Endothelial cell of umbilical vein (primary cell): ENCODE data around the gene ADCY3. TPM values are rescaled to one million over a fixed set of nuclear protein-coding genes. Genes with fewer than 3 reads are reported as not detected.

ENCODE experiments used
- BruUV-seq: library from RNA; stranded (reverse); fragments of 400-500 nt; replicated peaks from 2 replicates; lab custom pipeline; 2021; lab: Mats Ljungman, UMichigan
- CTCF ChIA-PET: fragments of 300-600, 350-600 bp; sonication (Branson Sonifier 250); formaldehyde crosslinking; loops from one replicate; lab custom pipeline; 2021; ENCODE audit warnings: antibody characterized with exemption, inconsistent platforms; lab: Charles Lee
- POLR2A ChIA-PET: fragments of 300-600, 350-600 bp; sonication (Branson Sonifier 250); formaldehyde crosslinking; loops from one replicate; lab custom pipeline; 2021; ENCODE audit warnings: antibody characterized with exemption, inconsistent platforms; lab: Charles Lee
- DNase-seq: peaks from one replicate; pipeline ENCODE4 v3.0.0-alpha.2; 2011; ENCODE audit warnings: low read depth, low spot score
- FAIRE-seq: peaks from 2 replicates; lab custom pipeline; 2011; peaks lifted over from hg19 to GRCh38; lab: Jason Lieb, UNC
- H2AFZ ChIP-seq: 2 replicates; pipeline ENCODE4 v1.6.0; 2012; ENCODE audit warnings: low read depth, low read length, control low read depth, inconsistent platforms
- H3K27ac ChIP-seq: 2 replicates; pipeline ENCODE4 v1.5.1; 2011; ENCODE audit warnings: low read depth, mild to moderate bottlenecking, control low read depth, low read length, moderate library complexity; ENCODE audit not compliant: insufficient read depth
- H3K27me3 ChIP-seq, 2 experiments: 2 replicates each; pipeline versions ENCODE4 v1.6.0 to v1.6.1; 2011; ENCODE audit warnings: low read length in 2 of 2, mixed read lengths in 1 of 2; ENCODE audit not compliant: control insufficient read depth in 2 of 2, insufficient read depth in 2 of 2
- H3K36me3 ChIP-seq, 2 experiments: 2 replicates in 1 of 2; 3 replicates in 1 of 2; pipeline ENCODE4 v1.5.1; 2011; ENCODE audit warnings: low read length in 2 of 2, mild to moderate bottlenecking in 1 of 2, moderate library complexity in 1 of 2; ENCODE audit not compliant: control insufficient read depth in 2 of 2, insufficient read depth in 2 of 2; ENCODE audit errors: extremely low read depth in 1 of 2
- H3K4me1 ChIP-seq: 3 replicates; pipeline ENCODE4 v1.5.1; 2011; ENCODE audit warnings: mild to moderate bottlenecking, low read length; ENCODE audit not compliant: control insufficient read depth, insufficient read depth; ENCODE audit errors: extremely low read depth
- H3K4me2 ChIP-seq: 2 replicates; pipeline ENCODE4 v1.6.1; 2011; ENCODE audit warnings: low read length, control low read depth, mixed read lengths; ENCODE audit not compliant: insufficient read depth
- H3K4me3 ChIP-seq, 3 experiments: fragments of 200-600 bp in 1 of 3; sonication (generic), shearing (Covaris generic) in 1 of 3; replicated peaks in 1 of 3; 2 replicates each; pipeline ENCODE4 v1.5.1; 2011 to 2016; ENCODE audit warnings: control low read depth in 3 of 3, low read length in 3 of 3, mild to moderate bottlenecking in 2 of 3, inconsistent platforms in 1 of 3, low read depth in 1 of 3, moderate library complexity in 1 of 3; ENCODE audit not compliant: insufficient read depth in 1 of 3
- H3K79me2 ChIP-seq: 2 replicates; pipeline ENCODE4 v1.6.0; 2012; ENCODE audit warnings: low read length, inconsistent platforms; ENCODE audit not compliant: control insufficient read depth, insufficient read depth
- H3K9ac ChIP-seq: replicated peaks from 2 replicates; pipeline ENCODE3; 2011; ENCODE audit warnings: low read length, control low read depth; ENCODE audit not compliant: insufficient read depth; ENCODE audit errors: extremely low read depth
- H3K9me1 ChIP-seq: replicated peaks from 3 replicates; pipeline ENCODE4 v1.6.0; 2011; ENCODE audit warnings: mild to moderate bottlenecking, low read length; ENCODE audit not compliant: control insufficient read depth, insufficient read depth; ENCODE audit errors: extremely low read depth
- H3K9me3 ChIP-seq: replicated peaks from 2 replicates; pipeline ENCODE4 v1.5.1; 2012; ENCODE audit warnings: low read length, inconsistent platforms; ENCODE audit not compliant: control insufficient read depth, insufficient read depth
- H4K20me1 ChIP-seq: replicated peaks from 2 replicates; pipeline ENCODE3; 2011; ENCODE audit warnings: mild to moderate bottlenecking, low read length; ENCODE audit not compliant: control insufficient read depth, insufficient read depth; ENCODE audit errors: extremely low read depth
- CTCF ChIP-seq, 2 donors: IDR thresholded peaks; 1 replicate in 1 of 2; 2 replicates in 1 of 2; pipeline ENCODE4 v1.5.1; 2011; ENCODE audit warnings: low read length in 2 of 2, mild to moderate bottlenecking in 2 of 2, moderate library complexity in 2 of 2, control low read depth in 1 of 2, inconsistent platforms in 1 of 2, low read depth in 1 of 2; ENCODE audit not compliant: insufficient read depth in 1 of 2; ENCODE audit errors: extremely low read depth in 1 of 2
- EZH2 ChIP-seq: IDR thresholded peaks from 2 replicates; pipeline ENCODE4 v1.6.1; 2012; ENCODE audit warnings: borderline replicate concordance, low read depth, mild to moderate bottlenecking, moderate library complexity, low read length, inconsistent platforms; ENCODE audit not compliant: severe bottlenecking
- FOS ChIP-seq: IDR thresholded peaks from 2 replicates; pipeline ENCODE4 v1.6.1; 2011; ENCODE audit warnings: mild to moderate bottlenecking, low read length, moderate library complexity, borderline replicate concordance; ENCODE audit not compliant: insufficient read depth
- GATA2 ChIP-seq: IDR thresholded peaks from 2 replicates; pipeline ENCODE4 v1.7.0; 2011; ENCODE audit warnings: low read depth, mild to moderate bottlenecking, moderate library complexity, mixed read lengths, low read length; ENCODE audit not compliant: insufficient read length, insufficient read depth
- JUN ChIP-seq: IDR thresholded peaks from 2 replicates; pipeline ENCODE4 v1.6.1; 2011; ENCODE audit warnings: borderline replicate concordance, low read depth; ENCODE audit not compliant: insufficient read length, insufficient read depth
- MAX ChIP-seq: IDR thresholded peaks from 2 replicates; pipeline ENCODE4 v1.6.1; 2011; ENCODE audit not compliant: insufficient read depth, insufficient read length
- MYC ChIP-seq: IDR thresholded peaks from one replicate; pipeline ENCODE4 v1.6.1; 2011; ENCODE audit warnings: mild to moderate bottlenecking, low read depth, low read length
- POLR2A ChIP-seq: IDR thresholded peaks from 2 replicates; pipeline ENCODE4 v1.6.1; 2012; ENCODE audit warnings: low read depth, mild to moderate bottlenecking, control low read depth, low read length
- POLR2AphosphoS5 ChIP-seq: IDR thresholded peaks from 2 replicates; pipeline ENCODE4 v1.6.1; 2012; ENCODE audit warnings: low read depth, mild to moderate bottlenecking, control low read depth, low read length, moderate library complexity; ENCODE audit not compliant: insufficient read depth
- dilution Hi-C: fragments of 300-500 bp; cut with MboI; formaldehyde crosslinking; loops from one replicate; pipeline ENCODE4 v1.15.0; 2019; ENCODE audit warnings: low sequenced_read_pairs; ENCODE audit not compliant: extremely low pct_ligation_motif_present
- intact Hi-C: fragments of 100-400 bp; cut with micrococcal nuclease; formaldehyde crosslinking; loops from one replicate; pipeline ENCODE4 v1.10.0; 2022
- polyA plus RNA-seq, 4 experiments: library from polyadenylated mRNA; depleted of rRNA in 3 of 4; stranded (reverse) in 3 of 4; unstranded in 1 of 4; fragments of >200 nt; gene quantifications; 2 replicates each; pipeline versions ENCODE4 v1.2.1 to v1.2.3, GENCODE V29; 2011 to 2012; ENCODE audit warnings: missing spikeins in 1 of 4
- total RNA-seq: library from RNA; stranded (reverse); gene quantifications from 2 replicates; pipeline ENCODE4 v1.2.3, GENCODE V29; 2021

Gene ADCY3
- total and polyA plus RNA-seq, 2 donors (not counting 3 experiments of a cell fraction or from before 2014, with no cell fraction given): 54.0 to 61.3 TPM

GRCh38 chr2:24918326-24919036, 1.6 kb downstream of the ADCY3 start:
- H3K36me3 ChIP-seq: no peaks in the 10 kb centered on the region
- POLR2A ChIA-PET: no interaction called here
- no peak overlapping the region for H3K4me2 ChIP-seq
- H3K27me3 ChIP-seq: no peaks in the 10 kb centered on the region
- no peak overlapping the region for H3K4me3 ChIP-seq
- H3K9me1 ChIP-seq: no peaks in the 10 kb centered on the region
- intact Hi-C loops (no loop called here), dilution Hi-C loops (no loop called here)
- H3K4me1 ChIP-seq: peaks cover 6% of the 10 kb centered on the region
- FAIRE-seq (no peak), DNase-seq (no peak)
- BruUV-seq: TSS peak; percentile 24
- H3K27ac ChIP-seq: no peak overlapping the region
- peaks cover 6% of the 10 kb centered on the region for H3K79me2 ChIP-seq
- no peak overlapping the region for H2AFZ ChIP-seq
- no peaks in the 10 kb centered on the region for H4K20me1 ChIP-seq
- no peak for TF ChIP-seq MYC
- no peak for TF ChIP-seq JUN
- TF ChIP-seq MAX: no peak
- TF ChIP-seq POLR2A: no peak
- no peak for TF ChIP-seq EZH2
- TF ChIP-seq GATA2: no peak
- TF ChIP-seq FOS: no peak
- TF ChIP-seq CTCF (IDR thresholded peaks at IDR 0.05; ENCODE audit: extremely low read depth in 1 of 2, insufficient read depth in 1 of 2, low read depth in 1 of 2, low read length in 2 of 2): no peak
- TF ChIP-seq POLR2AphosphoS5: no peak
- no peaks in the 10 kb centered on the region for H3K9me3 ChIP-seq
- CTCF ChIA-PET: interaction anchor here (0.9 kb wide), 1 partner anchor 125 kb away, joined by 3 read pairs; the partner anchor contains the start of genes CENPO and PTRHD1
- no peak overlapping the region for H3K9ac ChIP-seq
